ENCODE results near the gene TOX3.

The TOX3 gene

DNA sequence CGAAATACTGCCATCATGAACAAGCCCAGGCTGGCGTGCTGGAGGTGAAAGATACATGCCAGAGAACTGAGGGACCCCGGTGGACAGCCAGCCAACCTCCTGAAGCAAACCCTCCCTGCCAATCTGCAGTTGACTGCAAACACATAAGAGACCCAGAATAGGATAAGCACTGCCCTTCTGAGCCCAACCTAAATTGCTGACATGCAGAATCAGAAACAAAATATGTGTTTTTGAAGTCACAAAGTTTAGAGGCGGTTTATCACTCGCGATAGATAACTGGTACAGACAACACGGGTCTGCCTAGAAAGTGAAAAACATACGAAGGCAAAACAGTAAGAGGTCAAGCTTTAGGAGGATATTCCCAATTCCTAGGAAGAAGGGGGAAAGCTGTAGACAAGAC is 14.6 kb downstream of the TOX3 start:
- no peak overlapping the region for H3K27ac ChIP-seq
- TF ChIP-seq, protein P1, sequence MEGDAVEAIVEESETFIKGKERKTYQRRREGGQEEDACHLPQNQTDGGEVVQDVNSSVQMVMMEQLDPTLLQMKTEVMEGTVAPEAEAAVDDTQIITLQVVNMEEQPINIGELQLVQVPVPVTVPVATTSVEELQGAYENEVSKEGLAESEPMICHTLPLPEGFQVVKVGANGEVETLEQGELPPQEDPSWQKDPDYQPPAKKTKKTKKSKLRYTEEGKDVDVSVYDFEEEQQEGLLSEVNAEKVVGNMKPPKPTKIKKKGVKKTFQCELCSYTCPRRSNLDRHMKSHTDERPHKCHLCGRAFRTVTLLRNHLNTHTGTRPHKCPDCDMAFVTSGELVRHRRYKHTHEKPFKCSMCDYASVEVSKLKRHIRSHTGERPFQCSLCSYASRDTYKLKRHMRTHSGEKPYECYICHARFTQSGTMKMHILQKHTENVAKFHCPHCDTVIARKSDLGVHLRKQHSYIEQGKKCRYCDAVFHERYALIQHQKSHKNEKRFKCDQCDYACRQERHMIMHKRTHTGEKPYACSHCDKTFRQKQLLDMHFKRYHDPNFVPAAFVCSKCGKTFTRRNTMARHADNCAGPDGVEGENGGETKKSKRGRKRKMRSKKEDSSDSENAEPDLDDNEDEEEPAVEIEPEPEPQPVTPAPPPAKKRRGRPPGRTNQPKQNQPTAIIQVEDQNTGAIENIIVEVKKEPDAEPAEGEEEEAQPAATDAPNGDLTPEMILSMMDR (conservative IDR thresholded peaks at IDR 0.05) = no peak

DNA sequence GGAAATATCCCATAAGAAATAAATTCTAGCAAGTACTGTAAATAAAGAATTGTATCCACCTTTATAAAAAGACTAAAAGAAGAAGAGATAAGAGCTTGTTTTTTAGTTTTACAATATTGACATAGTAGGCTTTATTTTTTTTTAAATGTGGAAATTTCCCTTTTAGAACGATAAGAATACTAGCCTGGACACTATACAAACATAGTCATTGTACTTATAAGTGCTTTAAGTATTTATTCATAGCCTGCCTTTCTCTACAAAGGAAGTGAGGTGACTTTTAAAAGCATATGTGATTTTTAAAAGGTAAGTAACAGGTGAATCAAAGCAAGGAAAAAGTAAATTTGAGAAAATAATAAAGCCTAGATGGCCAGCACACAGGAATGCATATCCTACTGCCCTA is 17.7 kb downstream of the TOX3 start:
- TF ChIP-seq, protein P1 (conservative IDR thresholded peaks at IDR 0.05) = no peak
- no peak overlapping the region for H3K27ac ChIP-seq

DNA sequence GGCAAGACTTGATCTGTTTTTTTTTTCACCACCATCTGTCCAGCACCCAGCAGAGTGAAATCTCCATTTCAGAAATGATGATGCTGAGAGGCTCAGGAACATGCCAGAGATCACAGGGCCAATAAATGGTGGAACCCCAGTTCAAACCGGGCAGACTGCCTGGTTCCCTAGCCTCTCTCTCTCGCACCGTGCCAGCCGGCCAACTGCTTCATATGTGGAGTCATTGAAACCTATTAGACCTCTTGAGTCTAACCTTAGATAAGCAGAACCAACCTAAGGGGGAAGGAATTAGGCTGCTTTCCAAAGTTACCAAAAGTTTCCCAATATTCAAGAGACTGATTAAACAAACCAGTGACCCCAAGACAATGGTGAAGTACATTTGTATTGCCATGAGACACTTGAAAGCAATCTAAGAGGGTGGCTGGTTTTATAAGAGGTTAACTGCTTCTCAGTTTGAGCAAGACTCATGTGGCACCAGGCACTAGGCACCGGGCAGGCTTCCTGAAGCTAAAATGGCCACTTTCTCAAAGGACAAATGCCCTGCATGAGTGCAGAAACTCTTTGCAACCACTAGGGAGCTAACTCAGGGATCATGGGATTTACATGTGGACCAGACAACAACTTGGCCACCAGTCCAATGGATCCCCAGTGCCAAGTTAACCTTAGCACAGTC is 18.4 kb downstream of the TOX3 start:
- H3K27ac ChIP-seq = no peak overlapping the region
- TF ChIP-seq, protein P1 (conservative IDR thresholded peaks at IDR 0.05) = no peak

DNA sequence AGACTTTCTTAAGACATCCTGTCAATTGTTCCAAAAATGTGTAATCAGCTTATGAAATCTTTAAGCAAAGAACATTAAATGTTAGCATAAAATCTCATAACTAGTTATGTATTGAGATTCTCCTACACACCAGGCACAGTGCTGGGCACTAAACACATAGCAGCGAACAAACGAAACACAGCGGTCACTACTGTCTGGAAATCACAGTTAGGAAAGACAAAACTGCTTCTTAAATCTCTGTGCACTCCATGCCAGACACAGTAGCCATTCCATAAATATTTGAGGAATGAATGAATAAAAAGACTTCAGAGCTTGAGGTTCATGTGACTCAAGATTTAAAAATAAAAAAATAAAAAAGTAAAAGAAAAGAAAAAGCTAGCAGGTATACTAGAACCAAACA is 20.1 kb downstream of the TOX3 start:
- no peak overlapping the region for H3K27ac ChIP-seq
- TF ChIP-seq, protein P1 (conservative IDR thresholded peaks at IDR 0.05) = no peak

DNA sequence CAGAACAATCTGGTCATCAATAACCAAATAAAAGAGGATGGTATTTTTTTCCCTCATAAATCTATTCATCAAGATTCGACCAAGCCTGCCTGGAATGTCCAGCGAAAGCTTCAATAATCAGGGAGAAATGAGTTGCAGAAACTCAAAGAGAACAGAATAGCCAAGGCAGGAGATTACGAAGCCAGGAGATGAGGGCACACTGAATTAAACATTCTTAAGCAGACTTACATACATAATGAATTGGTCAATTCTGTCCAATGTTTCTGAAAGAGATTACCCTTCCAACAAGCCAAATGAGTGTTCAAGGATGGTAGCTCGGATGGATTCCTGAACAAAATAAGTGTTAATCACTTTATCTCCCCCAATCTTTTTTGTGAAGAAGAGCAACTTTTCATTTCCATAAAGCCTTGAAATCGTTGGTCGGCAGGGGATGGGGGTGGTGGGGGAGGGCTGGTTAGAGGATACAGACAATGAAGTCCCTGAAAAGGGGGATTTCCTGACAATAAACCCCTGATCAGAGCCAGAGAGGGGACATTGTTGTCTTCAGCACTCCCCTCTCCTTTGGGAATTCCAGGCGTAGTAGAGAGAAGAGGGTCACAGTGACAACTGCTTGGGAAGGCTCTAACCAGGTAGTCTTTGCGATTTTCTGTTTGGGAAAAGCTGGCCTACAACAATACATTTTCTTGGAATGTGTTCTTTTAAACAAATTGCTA is 20.7 kb downstream of the TOX3 start:
- no peak overlapping the region for H3K27ac ChIP-seq
- TF ChIP-seq, protein P1 (conservative IDR thresholded peaks at IDR 0.05) = no peak

DNA sequence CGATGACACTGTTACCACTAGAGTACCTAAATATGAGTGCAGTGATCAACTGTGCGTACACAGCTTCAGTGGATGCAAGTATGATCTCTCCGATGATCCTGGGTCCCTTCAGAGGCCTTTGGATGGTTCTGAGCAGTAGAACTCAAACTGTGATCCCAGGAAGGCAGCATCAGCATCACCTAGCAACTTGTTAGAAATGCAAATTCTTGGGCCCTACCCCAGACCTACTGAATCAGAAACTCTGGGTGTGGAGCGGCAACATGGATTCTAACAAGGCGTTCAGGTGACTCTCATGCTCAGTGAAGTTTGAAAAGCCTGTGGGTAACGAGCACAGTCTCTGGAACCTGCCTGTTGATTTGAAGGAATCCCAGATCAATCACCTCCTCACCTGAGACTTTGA is 25.4 kb downstream of the TOX3 start:
- H3K27ac ChIP-seq = no peak overlapping the region
- TF ChIP-seq, protein P1 (conservative IDR thresholded peaks at IDR 0.05) = no peak

DNA sequence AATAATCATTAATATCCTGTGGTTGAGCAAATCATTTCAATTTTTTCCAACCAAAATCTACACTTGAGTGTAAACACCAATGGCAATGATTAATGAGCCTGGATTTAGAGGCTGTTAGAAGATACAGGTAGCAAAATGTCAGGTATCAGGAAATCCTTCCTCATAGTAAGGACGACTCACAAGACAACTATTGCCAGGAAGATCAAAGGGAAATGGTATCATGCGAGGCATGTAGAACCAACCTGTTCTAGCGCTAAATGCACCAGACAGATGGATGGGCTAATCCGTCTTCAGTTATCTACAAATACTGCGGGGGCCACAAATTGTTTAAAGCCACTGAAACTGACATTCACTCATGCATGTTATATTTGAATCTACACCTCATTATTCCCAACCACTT is 28.1 kb downstream of the TOX3 start:
- H3K27ac ChIP-seq = no peak overlapping the region
- TF ChIP-seq, protein P1 (conservative IDR thresholded peaks at IDR 0.05) = no peak

Data from VCaP (cell line).